ENCODE data around the gene NPAS2. TPM values are rescaled to one million over a fixed set of nuclear protein-coding genes. Genes with fewer than 3 reads are reported as not detected.

NPAS2 gene
- total and polyA plus RNA-seq, 2 of the 8 experiments (the other 6 are each of a cell fraction or from before 2014, with no cell fraction given): 1.8 to 1.9 TPM

- Histone ChIP-seq H3K36me3 (ENCODE audit: control insufficient read depth in 2 of 4, insufficient read depth in 4 of 4, low read length in 3 of 4) (no peaks in the 10 kb centered on the region), H3K18ac (ENCODE audit: extremely low read depth, low read length) (no peak overlapping the region), H3K4me1 (replicated peaks in 1 of 4; ENCODE audit: control insufficient read depth in 3 of 4, insufficient read depth in 4 of 4, low read length in 3 of 4) (peaks cover 0 to 18% (median 5%) of the 10 kb centered on the region in 4 experiments; a peak in 5 of 7 replicates), H4K8ac (ENCODE audit: extremely low read depth, insufficient read depth, low read length) (no peak overlapping the region), H3K27me3 (replicated peaks in 1 of 4; ENCODE audit: control insufficient read depth in 3 of 4, extremely low read depth in 1 of 4, insufficient read depth in 3 of 4, low read length in 3 of 4) (peaks cover 21 to 48% (median 46%) of the 10 kb centered on the region in 4 experiments), H2BK20ac (ENCODE audit: low read length) (no peak overlapping the region), H2BK12ac (ENCODE audit: low read depth, low read length) (no peak overlapping the region), H2BK5ac (ENCODE audit: low read depth, low read length) (no peak overlapping the region), H2AK5ac (ENCODE audit: low read depth, low read length) (no peak overlapping the region; the same call in 1 of the 2 replicates), H4K5ac (ENCODE audit: insufficient read length, low read depth, low read length) (no peak overlapping the region), H3K4me3 (ENCODE audit: extremely low read depth in 1 of 4, insufficient read depth in 2 of 4, low read depth in 3 of 4, low read length in 4 of 4) (no peak overlapping the region), H4K91ac (replicated peaks; ENCODE audit: insufficient read length, low read length) (no peak overlapping the region), H3K9ac (replicated peaks in 1 of 4; ENCODE audit: extremely low read depth in 1 of 4, low read depth in 3 of 4, low read length in 3 of 4) (no peak overlapping the region), H3K23ac (ENCODE audit: insufficient read length) (no peak overlapping the region), H3K9me3 (ENCODE audit: insufficient read depth in 2 of 2, low read depth in 1 of 2, low read length in 1 of 2) (no peaks in the 10 kb centered on the region), H3K14ac (ENCODE audit: insufficient read length) (no peak overlapping the region), H3K56ac (replicated peaks; ENCODE audit: insufficient read length, low read depth, low read length) (no peak overlapping the region), H3K79me1 (ENCODE audit: low read depth, low read length) (no peaks in the 10 kb centered on the region), H3K4me2 (ENCODE audit: insufficient read depth in 1 of 2, low read depth in 2 of 2, low read length in 2 of 2) (no peak overlapping the region; a peak in 1 of 4 replicates), H2AFZ (ENCODE audit: low read length) (no peak overlapping the region), H2BK15ac (ENCODE audit: low read length) (no peak overlapping the region), H3K27ac (ENCODE audit: low read depth, low read length) (no peak overlapping the region), H3K79me2 (ENCODE audit: control insufficient read depth in 1 of 2, insufficient read depth in 2 of 2, low read length in 2 of 2) (no peaks in the 10 kb centered on the region), H3K23me2 (ENCODE audit: low read depth, low read length) (peaks cover 16% of the 10 kb centered on the region; the same call in 1 of the 2 replicates), H3K4ac (replicated peaks; ENCODE audit: insufficient read length, low read depth, low read length) (no peak overlapping the region), H4K20me1 (replicated peaks in 1 of 2; ENCODE audit: control insufficient read depth in 1 of 2, insufficient read depth in 2 of 2, low read length in 2 of 2) (no peaks in the 10 kb centered on the region), H2BK120ac (replicated peaks; ENCODE audit: low read depth, low read length) (no peak overlapping the region)
- ChIA-PET CTCF (ENCODE audit: partially characterized antibody) (interaction anchor here (0.6 to 1.6 kb wide), 4 partner anchors 88 to 268 kb away, joined by 3 to 4 read pairs (median 3); no protein-coding TSS in a partner anchor), POLR2A (ENCODE audit: partially characterized antibody) (no interaction called here)
- WGBS, 2 experiments (ENCODE audit: extremely low coverage in 1 of 2, insufficient coverage in 1 of 2, insufficient read length in 1 of 2, insufficient replicate concordance in 2 of 2, low coverage in 1 of 2, low lambda C conversion rate in 2 of 2, missing lambda C conversion rate in 1 of 2): 89% methylated on average over 7 of the region's 7 CpGs; no CpG with 5 or more reads in 1 of the 2 experiments
- FAIRE-seq (no peak), DNase-seq (ENCODE audit: low read depth in 1 of 2, low spot score in 2 of 2) (no peak)
- TF ChIP-seq CBX8 (IDR thresholded peaks at IDR 0.05; ENCODE audit: borderline replicate concordance, low read depth, low read length) (no peak), ATF3 (IDR thresholded peaks at IDR 0.05; ENCODE audit: insufficient read depth, low read depth, low read length) (no peak), RBBP5 (IDR thresholded peaks at IDR 0.05; ENCODE audit: borderline replicate concordance, low read depth, low read length) (no peak), CEBPB (IDR thresholded peaks at IDR 0.05; ENCODE audit: low read depth, low read length) (no peak), HDAC2 (IDR thresholded peaks at IDR 0.05; ENCODE audit: borderline replicate concordance in 1 of 2, low read depth in 2 of 2, low read length in 2 of 2) (no peak), SIN3A (conservative IDR thresholded peaks at IDR 0.05 in 1 of 2, IDR thresholded peaks at IDR 0.05 in 1 of 2; ENCODE audit: low read depth in 1 of 2, low read length in 2 of 2) (no peak), ASH2L (IDR thresholded peaks at IDR 0.05; ENCODE audit: low read length) (no peak), RFX5 (IDR thresholded peaks at IDR 0.05; ENCODE audit: borderline replicate concordance, low read depth, low read length) (no peak), RXRA (IDR thresholded peaks at IDR 0.05; ENCODE audit: insufficient read depth, low read depth, low read length) (no peak)
Measured at GRCh38 chr2:100817388-100817985, 2.5 kb upstream of the NPAS2 start.

Data from H1 (cell line).